HPDE6-E6E7 (cell line): ENCODE data around the gene DHX34.
"Not testable (repeated sequence)": the region's sequence is repeated elsewhere in the genome, so short reads cannot be mapped to it uniquely, and the experiment has no call there.

Source experiments
- DNase-seq: peaks from one replicate; pipeline ENCODE4 v3.0.0; 2011; ENCODE audit warnings: missing footprints; ENCODE audit errors: extremely low spot score

The DHX34 gene

DNA sequence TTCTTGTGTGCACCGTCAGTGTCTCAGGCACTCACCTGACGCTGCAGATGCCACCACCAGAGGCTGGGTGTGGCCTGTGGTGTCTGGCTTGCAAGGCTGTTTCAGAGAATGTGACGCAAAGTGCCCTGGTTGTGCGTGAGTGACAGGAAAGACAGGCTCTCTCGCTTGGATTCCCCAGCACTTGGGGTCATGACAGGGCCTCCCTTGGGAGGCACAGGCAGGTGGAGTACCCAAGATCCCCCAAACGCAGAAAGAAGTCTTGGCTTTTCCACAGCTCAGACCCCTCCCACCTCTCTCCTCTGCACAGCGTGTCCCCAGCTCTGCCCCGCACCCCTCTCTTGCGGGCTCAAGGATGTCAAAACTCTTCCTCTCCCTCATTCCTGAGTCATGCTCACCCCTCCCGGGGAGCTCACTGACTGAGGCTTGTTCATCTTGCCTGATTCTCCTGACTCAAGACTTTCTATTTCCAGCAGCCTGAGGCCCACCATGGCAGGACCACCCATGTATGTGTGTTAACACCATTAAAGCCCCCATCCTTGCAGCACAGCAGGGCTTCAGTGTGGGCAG is 21.0 kb downstream of the DHX34 start:
- DNase-seq = no peak

DNA sequence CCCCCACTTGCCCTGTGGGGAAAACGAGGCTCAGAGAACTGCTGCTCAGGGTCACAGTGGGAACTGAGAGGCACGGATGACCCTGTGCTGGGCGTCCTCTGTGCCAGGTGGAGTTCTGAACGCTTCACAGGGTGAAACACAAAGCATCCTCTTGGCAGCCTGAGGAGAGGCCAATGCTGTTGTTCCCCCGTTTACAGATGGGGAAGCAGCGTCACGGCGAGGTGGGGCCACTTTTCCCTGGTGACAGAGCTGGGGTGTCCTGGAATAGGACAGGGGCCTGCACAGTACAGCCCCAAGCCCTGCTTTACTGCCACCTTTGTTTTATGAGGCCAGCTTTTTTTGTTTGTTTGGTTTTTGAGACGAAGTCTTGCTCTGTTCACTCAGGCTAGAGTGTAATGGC is 22.1 kb downstream of the DHX34 start:
- DNase-seq = no peak

DNA sequence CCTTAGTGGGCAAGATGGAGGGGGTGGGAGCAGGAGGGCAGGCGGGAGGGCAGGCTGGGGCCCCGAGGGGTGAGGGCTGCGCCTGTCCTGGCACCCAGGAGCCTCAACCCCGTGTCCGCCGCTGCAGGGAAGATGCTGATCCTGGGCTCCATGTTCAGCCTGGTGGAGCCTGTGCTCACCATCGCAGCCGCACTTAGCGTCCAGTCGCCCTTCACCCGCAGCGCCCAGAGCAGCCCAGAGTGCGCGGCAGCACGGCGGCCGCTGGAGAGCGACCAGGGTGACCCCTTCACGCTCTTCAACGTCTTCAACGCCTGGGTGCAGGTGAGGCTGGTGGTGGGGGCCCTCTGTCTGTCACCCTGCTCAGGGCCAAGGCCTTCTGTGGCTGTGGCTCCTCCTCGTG is 23.5 kb downstream of the DHX34 start:
- no peak for DNase-seq

DNA sequence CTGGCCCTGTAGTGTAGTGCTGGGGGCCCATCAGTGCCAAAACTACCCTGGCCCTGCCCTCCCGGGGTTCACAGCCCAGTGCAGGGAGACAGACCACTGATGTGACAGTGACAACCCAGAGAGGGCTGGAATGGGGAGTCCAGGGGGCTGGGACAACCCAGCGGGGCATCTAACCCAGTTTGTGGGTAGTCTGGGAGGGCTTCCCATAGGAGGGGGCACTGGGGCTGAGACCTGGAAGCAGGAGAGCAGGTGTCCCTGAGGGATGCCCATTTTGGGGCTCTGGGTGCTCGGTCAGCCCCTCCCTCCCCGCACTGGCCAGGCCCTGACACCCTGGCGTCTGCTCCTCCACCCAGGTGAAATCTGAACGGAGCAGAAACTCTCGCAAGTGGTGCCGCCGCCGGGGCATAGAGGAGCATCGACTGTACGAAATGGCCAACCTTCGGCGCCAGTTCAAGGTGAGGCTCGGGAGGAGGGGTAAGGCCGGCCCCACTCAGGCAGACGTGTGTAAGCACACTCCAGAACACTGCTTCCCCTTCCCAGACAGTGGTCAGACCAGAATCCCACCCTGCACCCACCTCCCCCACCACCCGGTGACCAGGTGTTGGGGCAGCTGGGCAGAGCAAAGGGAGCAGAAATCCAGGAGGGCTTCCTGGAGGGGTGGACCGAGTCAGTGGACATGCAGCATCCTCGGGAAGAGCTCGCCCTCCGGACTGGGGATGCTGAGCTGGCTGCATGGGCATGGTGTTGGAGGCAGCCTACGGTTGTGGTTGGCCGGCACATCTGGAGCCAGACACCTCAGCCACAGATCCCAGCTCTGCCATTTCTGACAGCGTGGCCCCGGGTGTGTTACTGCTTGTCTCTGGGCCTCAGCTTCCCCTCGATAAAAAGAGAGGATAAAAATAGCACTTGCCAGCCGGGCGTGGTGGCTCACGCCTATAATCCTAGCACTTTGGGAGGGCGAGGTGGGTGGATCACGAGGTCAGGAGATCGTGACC is 24.4 kb downstream of the DHX34 start:
- no peak for DNase-seq

DNA sequence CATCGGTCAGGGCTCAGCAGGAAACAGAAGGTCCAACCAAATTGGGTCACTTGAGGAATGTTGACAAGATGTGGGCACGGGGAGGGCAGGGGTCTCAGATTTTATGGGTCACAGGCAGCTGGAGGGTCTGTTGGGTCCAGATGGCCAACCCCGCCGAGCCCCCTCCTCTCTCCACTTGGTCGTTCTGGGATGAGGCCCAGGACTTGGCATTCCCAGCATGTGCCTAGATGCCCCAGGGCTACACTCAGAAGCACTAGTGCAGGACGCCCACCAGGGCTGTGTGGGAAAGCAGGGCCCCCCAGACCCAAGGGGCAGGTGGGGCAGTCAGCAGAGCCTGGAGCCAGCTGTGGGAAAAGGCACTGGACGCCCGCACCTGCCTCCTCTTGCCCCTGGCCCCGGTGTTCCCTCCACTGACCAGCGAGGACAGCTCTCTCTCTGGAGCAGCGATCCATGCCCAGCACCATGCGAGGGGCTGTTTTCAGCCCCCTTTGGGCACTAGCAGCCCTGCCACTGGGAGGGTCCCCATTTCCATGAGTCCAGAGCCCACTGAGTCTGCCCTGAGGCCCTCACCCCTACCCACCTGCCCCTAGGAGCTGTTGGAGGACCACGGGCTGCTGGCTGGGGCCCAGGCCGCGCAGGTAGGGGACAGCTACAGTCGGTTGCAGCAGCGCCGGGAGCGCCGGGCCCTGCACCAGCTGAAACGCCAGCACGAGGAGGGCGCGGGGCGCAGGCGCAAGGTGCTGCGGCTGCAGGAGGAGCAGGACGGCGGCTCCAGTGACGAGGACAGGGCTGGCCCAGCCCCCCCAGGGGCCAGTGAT is 26.0 kb downstream of the DHX34 start:
- no peak for DNase-seq

DNA sequence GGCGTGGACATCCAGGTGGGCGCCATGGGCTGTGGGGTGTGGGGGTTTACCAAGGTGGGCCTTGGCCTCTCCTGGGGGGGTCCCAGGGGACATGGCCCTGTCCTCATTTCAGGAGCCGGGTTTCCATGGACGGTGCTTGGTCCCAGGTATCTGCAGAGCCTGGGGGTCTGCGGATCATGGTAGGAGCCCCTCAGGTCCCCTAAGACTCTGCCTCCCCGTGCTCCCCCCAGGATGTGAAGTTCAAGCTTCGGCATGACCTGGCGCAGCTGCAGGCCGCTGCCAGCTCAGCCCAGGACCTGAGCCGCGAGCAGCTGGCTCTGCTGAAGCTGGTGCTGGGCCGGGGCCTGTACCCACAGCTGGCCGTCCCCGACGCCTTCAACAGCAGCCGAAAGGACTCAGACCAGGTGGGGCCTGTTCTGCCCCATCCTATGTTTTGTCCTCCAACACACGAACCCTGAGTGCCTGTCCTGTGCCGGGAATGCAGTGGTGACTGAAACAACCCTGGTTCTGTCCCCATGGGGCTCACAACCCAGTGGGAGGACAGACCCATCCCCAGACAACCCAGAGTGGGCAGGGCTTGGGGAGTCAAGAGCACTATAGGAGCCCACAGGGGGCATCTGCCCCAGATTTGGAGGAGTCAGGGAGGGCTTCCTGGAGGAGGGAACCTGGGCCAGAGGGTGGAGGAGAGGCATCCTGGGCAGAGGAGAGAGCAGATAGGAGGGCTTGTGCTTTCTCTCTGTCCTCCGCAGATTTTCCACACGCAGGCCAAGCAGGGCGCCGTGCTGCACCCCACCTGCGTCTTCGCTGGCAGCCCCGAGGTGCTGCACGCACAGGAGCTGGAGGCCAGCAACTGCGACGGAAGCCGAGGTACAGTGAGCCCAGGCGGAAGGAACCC is 26.8 kb downstream of the DHX34 start:
- DNase-seq = no peak

DNA sequence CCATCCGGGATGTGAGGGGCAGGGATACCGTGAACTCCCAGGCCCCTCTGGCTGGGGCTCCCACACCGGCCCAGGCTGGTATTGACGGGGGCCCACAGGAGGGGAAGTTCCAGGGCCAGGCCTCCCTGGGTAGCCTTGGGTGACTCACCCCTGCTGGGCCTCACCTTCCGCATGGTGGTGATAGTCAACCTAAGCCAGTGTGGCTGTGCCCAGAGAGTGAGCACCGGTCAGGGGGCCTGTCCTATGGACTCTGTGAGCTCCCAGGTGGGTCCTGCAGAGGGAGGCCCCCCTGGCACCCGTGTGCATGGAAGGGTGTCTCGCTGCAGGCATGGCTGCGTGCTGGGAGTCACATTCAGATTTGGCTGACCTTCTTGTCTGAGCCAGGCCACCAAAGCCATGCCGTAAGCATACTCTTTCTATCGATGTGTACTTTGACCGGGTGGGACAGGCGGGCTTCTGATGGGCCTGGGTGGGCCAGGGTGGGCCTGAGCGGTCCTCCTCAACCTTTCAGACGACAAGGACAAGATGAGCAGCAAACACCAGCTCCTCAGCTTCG is 27.6 kb downstream of the DHX34 start:
- DNase-seq = no peak

DNA sequence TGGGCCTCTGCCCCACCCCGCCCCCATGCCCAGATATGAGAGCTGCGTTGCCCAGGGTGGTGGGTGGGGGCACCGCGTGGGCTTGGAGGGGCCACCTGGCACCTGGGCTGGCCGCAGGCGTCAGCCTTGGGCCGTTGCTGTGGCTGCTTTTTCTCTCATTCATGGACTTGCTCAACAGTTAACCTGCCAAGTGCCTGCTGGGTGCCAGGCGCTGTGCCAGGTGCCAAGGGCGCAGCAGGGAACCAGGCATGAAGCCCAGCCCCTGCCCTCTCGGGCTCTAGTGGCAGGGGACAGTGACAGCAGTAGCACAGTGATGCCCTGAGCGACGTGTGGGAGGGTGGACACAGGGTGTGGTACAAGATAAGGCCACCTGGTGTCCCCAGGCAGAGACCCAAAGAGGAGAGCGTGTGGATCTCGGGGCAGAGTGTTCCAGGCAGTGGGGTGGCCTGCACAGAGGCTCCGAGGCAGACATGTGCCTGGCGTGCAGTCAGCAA is 28.1 kb downstream of the DHX34 start:
- DNase-seq = no peak

DNA sequence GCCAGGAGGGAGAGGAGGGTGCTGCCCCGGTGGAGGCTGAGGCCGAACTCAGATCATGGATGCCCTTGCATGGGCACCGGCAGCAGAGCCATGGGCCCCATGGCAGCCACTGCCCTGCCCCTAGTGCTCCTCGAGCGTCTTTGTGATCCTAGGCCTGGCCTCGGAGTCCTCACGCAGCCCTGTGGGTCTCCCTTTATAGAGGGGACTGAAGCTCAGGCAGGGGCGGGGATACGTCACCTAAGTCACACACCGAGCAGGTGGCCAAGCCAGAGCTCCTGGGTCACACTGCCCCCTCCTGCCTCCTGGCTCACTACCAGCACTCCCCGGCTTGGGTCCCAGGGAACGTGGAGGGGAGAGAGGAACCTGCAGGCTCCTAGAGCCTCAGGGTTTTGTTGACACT is 28.7 kb downstream of the DHX34 start:
- no peak for DNase-seq

DNA sequence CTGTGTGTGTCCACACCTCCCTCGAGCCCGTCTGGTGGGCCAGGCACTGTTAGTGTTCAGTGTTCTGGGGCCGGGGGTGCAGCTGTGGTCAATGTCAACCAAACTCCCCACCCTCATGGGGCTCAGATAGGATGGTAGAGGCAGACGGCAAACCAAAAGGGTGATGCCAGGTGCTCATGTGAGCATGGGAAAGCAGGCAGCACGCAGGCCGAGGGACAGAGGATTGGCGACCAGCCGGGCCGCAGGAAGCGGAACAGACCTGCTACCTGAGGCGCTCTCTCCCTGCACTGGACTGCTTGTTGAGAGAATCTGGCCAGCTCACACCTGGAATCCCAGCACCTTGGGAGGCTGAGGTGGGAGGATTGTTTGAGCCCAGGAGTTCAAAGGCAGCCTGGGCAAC is 29.1 kb downstream of the DHX34 start:
- no peak for DNase-seq

DNA sequence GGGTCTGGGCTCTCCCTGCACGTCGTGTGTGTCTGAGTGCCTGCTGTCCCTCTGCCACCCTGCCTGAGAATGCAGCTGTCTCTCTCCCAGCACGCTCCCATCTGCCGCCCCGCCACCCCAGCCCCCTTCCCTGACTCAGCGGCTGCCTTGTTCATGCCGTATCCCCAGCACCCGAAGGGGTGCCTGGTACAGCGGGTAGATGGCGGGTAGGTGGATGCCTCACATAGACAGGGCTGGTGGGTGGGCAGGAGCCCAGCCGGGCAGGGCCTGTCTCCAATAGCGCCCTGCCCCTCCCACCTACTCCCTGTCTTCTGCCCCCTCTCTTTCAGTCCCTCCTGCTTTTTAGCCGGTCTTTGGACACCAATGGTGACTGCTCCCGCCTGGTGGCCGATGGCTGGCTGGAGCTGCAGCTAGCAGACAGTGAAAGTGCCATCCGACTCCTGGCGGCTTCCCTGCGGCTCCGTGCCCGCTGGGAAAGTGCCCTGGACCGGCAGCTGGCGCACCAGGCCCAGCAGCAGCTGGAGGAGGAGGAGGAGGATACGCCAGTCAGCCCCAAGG is 30.3 kb downstream of the DHX34 start:
- DNase-seq = no peak

DNA sequence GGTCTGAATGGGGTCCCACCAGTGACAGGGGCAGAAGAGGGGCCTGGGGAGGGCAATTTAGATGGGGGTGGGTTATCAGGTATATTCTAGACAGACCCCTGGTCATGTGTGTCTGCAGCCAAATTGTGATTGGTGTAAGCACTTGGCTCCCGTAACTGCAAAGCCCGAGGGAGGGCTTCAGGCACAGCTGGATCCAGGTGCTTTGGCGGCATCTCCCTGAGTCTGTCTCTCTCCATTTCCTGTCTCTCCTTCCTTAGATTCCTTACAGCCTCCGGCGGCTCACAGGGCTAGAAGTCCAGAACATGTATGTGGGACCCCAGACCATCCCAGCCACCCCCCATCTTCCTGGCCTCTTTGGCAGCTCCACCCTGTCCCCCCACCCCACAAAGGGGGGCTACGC is 31.4 kb downstream of the DHX34 start:
- DNase-seq = no peak

DNA sequence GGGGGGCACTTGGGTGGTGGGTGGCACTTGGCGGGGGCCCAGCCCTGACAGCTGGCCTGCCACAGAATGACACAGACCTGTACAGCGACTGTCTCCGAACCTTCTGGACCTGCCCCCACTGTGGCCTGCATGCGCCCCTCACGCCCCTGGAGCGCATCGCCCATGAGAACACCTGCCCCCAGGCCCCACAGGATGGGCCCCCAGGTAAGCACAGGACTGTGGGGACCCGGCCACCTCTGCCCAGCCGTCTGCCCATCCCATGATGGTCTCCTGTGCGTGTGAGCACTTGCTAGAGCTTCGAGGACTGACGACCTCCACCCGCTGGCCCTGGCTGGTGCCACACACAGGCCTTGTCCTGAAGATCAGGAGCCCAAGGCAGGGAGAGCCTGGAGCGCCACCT is 32.0 kb downstream of the DHX34 start:
- no peak for DNase-seq

DNA sequence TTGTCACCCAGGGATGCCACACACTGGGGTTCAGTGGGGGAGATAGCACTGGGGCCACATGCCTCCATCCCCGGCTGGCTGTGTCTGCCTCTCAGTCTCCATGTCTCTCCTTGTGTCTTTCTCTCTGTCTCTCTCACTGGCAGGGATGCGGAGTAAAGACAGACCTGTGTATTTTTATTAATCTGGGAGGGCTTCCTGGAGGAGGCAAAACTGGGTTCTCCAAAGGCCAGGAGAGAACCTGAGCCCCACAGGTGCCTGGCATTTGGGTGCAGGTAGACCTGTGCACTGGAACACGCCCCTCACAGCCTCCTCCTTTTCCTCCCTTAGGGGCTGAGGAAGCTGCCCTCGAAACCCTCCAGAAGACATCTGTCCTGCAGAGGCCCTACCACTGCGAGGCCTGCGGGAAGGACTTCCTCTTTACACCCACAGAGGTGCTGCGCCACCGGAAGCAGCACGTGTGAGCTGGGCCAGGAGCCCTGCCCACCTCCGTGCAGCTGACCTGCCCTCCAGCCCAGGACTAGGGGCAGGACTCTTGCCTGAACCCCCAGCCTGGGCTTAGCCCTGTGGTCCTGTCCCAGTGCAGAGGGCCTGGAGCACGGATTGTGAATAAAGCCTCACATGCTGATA is 32.7 kb downstream of the DHX34 start:
- no peak for DNase-seq

DNA sequence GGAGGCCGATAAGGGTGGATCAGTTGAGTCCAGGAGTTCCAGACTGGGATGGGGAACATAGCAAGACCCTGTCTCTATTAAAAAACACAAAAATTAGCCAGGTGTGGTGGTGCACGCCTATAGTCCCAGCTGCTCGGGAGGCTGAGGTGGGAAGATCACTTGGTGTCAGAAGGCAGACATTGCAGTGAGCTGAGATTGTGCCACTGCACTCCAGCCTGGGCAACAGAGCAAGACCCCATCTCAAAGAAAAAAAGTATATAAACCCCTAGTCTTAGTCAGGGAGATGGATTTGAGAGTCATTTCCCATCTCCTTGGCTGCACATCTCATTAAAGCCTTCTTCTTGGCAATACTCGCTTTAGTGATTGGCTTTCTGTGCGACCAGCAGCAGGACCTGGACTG is 34.8 kb downstream of the DHX34 start:
- DNase-seq = not testable (repeated sequence)

DNA sequence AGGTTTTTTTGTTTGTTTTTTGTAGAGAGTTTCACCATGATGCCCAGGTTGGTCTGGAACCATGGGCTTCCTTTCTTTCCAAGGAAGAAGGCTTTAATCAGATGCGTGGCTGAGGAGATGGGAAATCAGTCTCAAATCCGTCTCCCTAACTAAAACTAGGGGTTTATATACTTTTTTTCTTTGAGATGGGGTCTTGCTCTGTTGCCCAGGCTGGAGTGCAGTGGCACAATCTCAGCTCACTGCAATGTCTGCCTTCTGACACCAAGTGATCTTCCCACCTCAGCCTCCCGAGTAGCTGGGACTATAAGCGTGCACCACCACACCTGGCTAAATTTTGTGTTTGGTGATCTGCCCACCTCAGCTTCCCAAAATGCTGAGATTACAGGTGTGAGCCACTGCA is 35.4 kb downstream of the DHX34 start:
- not testable (repeated sequence) for DNase-seq

DNA sequence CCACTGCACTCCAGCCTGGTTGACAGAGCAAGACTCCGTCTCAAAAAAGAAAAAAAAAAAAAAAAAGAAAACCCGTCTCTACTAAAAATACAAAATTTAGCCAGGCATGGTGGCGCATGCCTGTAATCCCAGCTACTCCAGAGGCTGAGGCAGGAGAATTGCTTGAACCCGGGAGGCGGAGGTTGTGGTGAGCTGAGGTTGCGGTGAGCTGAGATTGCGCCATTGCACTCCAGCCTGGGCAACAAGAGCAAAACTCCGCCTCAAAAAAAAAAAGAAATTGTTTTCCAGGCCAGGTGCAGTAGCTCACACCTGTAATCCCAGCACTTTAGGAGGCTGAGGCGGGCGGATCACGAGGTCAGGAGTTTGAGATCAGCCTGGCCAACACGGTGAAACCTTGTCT is 37.5 kb downstream of the DHX34 start:
- not testable (repeated sequence) for DNase-seq

DNA sequence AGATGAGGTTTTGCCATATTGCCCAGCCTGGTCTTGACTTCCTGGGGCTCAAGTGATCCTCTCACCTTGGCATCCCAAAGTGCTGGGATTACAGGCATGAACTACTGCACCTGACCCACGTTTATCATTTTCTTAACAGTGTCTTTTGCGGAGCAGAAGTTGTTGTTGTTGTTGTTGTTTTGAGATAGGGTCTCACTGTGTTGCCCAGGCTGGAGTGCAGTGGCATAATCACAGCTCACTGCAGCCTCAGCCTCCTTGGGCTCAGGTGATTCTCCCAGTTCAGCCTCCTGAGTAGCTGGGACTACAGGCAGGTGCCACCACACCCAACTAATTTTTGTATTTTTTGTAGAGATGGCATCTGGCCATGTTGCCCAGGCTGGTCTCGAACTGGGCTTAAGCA is 38.5 kb downstream of the DHX34 start:
- not testable (repeated sequence) for DNase-seq

DNA sequence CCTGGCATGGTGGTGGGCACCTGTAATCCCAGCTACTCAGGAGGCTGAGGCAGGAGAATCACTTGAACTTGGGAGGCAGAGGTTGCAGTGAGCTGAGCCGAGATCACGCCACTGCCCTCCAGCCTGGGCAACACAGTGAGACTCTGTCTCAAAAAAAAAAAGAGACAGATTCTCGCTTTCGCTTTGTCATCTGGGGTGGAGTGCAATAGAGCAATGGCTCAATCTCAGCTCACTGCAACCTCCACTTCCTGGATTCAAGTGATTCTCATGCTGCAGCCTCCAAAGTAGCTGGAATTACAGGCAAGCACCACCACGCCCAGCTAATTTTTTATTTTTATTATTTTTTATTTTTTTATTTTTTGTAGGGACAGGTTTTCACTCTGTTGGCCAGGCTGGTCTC is 39.6 kb downstream of the DHX34 start:
- DNase-seq = not testable (repeated sequence)

DNA sequence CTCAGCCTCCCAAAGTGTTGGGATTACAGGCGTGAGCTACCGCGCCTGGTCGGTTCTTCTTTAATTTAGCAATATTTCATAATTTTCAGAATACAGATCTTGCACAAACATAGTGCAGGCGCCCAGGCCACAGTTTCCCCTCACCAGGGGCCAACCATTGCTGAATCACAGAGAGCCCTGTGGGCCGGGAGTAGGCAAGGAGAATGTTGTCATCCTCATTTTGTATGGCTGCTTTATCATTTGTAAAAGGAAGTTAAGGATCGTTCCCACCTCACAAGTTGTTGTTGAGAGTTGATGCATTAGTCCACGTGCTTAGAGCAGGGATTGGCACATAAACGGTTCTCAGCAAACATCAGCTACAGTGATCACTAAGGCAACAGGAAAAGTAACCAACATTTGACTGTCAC is 40.0 kb downstream of the DHX34 start:
- DNase-seq = no peak
